Lower leg skin (tissue), 4 donors: Measurements from ENCODE around the gene ATAD2B. TPM values are rescaled to one million over a fixed set of nuclear protein-coding genes. Genes with fewer than 3 reads are reported as not detected.

Source experiments
- DNase-seq, 2 donors: peaks; one replicate each; pipeline ENCODE4 v3.0.0-alpha.2; 2019; ENCODE audit warnings: low spot score in 2 of 2
- H3K4me3 ChIP-seq: fragments of 200-600 bp; sonication (generic); 2 replicates; pipeline ENCODE4 v1.5.1; 2017; ENCODE audit warnings: mild to moderate bottlenecking, low read depth; ENCODE audit not compliant: poor library complexity, severe bottlenecking
- CTCF ChIP-seq, 3 donors: fragments of 450-650 bp; IDR thresholded peaks; one replicate each; pipeline ENCODE4 v1.5.1; 2016; ENCODE audit warnings: antibody characterized with exemption in 3 of 3, mild to moderate bottlenecking in 3 of 3, moderate library complexity in 2 of 3
- POLR2A ChIP-seq, 2 donors: fragments of 450-650 bp; IDR thresholded peaks; one replicate each; pipeline ENCODE4 v1.6.1; 2016 to 2017; ENCODE audit warnings: antibody characterized with exemption in 2 of 2, mild to moderate bottlenecking in 1 of 2, moderate library complexity in 1 of 2
- WGBS, 2 donors: methylation state at CpG; one replicate each; pipeline ENCODE4 v1.1.5; 2018; 5-methylcytosine and 5-hydroxymethylcytosine counted together
- intact Hi-C: fragments of 100-400 bp; cut with DNase I; formaldehyde crosslinking; loops from one replicate; pipeline ENCODE4 v1.15.0; 2023; ENCODE audit warnings: low total_unique reads
- total RNA-seq, 4 donors: library from RNA; depleted of rRNA; stranded (reverse); fragments of >200 nt; gene quantifications; one replicate each; pipeline ENCODE4 v1.1.0, GENCODE V29; 2016

ATAD2B gene
- total RNA-seq, 4 donors from 2014 or later, result 23.2 to 31.1 (median 27.9) TPM

GRCh38 chr2:23835423-23835822 is 91.5 kb downstream of the ATAD2B start:
- 98% methylated on average over 5 of the region's 5 CpGs for WGBS, 2 donors
- no peak overlapping the region for H3K4me3 ChIP-seq
- intact Hi-C loops, result no loop called here
- no peak for DNase-seq
- TF ChIP-seq POLR2A (IDR thresholded peaks at IDR 0.05), result no peak
- TF ChIP-seq CTCF (IDR thresholded peaks at IDR 0.05), result no peak

GRCh38 chr2:23828986-23829385 is 97.9 kb downstream of the ATAD2B start:
- no peak overlapping the region for H3K4me3 ChIP-seq
- WGBS, 2 donors, result 94 to 100% methylated on average over 1 of the region's 1 CpG
- no peak for DNase-seq
- TF ChIP-seq CTCF (IDR thresholded peaks at IDR 0.05) (no peak), POLR2A (IDR thresholded peaks at IDR 0.05) (no peak)
- intact Hi-C loops, result loop anchor here (10.0 kb wide), 1 partner anchor 256 kb away; the partner anchor contains the start of gene TP53I3

- intact Hi-C loops, result loop anchor here (10.0 kb wide), 1 partner anchor 256 kb away; the partner anchor contains the start of gene TP53I3
- WGBS, 2 donors, result 73 to 76% methylated on average over 1 of the region's 1 CpG
- DNase-seq, result no peak
- H3K4me3 ChIP-seq, result no peak overlapping the region
- no peak for TF ChIP-seq CTCF (IDR thresholded peaks at IDR 0.05)
- no peak for TF ChIP-seq POLR2A (IDR thresholded peaks at IDR 0.05)
These were observed 98.5 kb downstream of the ATAD2B start for GRCh38 chr2:23828256-23828980.

- WGBS, 2 donors, result 86 to 95% methylated on average over 1 of the region's 1 CpG
- intact Hi-C loops, result loop anchor here (10.0 kb wide), 1 partner anchor 258 kb away; the partner anchor contains the start of gene TP53I3
- TF ChIP-seq CTCF (IDR thresholded peaks at IDR 0.05) (no peak), POLR2A (IDR thresholded peaks at IDR 0.05) (no peak)
These were observed 99.6 kb downstream of the ATAD2B start for GRCh38 chr2:23827287-23827686.

GRCh38 chr2:23826771-23827170 is 100.2 kb downstream of the ATAD2B start:
- WGBS, 2 donors, result 52 to 53% methylated on average over 3 of the region's 3 CpGs
- intact Hi-C loops, result loop anchor here (10.0 kb wide), 1 partner anchor 258 kb away; the partner anchor contains the start of gene TP53I3
- no peak for TF ChIP-seq CTCF (IDR thresholded peaks at IDR 0.05)
- no peak for TF ChIP-seq POLR2A (IDR thresholded peaks at IDR 0.05)

More at GRCh38 chr2:23827287-23827686, 99.6 kb downstream of the ATAD2B start:
- DNase-seq, result no peak
- no peak overlapping the region for H3K4me3 ChIP-seq

More at GRCh38 chr2:23826771-23827170, 100.2 kb downstream of the ATAD2B start:
- no peak for DNase-seq
- no peak overlapping the region for H3K4me3 ChIP-seq
